ENCODE measurements around the gene TMUB1.

DNA sequence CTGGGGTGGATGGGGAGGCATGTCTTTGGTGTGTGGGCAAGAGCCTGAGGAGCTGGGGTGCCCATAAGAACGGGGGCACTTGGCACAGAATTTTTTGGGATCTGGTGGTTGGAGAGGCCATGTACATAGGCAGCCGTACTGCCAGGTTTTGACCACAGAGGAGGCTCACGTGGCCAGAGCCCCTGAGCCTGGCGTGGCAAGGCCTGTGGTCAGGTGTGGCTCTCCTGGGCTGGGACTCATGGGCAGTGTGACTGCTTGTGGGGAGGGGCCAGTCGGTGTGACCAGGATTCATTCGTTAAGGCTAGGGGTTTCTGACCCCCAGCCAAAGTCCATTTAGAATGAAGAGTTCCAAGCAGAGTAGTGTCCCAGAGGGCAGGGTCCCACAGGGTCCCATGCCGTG lies 41.2 kb upstream of the TMUB1 start:
- TF ChIP-seq, protein P1, sequence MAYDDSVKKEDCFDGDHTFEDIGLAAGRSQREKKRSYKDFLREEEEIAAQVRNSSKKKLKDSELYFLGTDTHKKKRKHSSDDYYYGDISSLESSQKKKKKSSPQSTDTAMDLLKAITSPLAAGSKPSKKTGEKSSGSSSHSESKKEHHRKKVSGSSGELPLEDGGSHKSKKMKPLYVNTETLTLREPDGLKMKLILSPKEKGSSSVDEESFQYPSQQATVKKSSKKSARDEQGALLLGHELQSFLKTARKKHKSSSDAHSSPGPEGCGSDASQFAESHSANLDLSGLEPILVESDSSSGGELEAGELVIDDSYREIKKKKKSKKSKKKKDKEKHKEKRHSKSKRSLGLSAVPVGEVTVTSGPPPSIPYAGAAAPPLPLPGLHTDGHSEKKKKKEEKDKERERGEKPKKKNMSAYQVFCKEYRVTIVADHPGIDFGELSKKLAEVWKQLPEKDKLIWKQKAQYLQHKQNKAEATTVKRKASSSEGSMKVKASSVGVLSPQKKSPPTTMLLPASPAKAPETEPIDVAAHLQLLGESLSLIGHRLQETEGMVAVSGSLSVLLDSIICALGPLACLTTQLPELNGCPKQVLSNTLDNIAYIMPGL (CRISPR knock-in tag; IDR thresholded peaks at IDR 0.05; ENCODE audit: borderline replicate concordance): no peak
- no peak for TF ChIP-seq HDAC2 (IDR thresholded peaks at IDR 0.05)
- TF ChIP-seq, protein P2, sequence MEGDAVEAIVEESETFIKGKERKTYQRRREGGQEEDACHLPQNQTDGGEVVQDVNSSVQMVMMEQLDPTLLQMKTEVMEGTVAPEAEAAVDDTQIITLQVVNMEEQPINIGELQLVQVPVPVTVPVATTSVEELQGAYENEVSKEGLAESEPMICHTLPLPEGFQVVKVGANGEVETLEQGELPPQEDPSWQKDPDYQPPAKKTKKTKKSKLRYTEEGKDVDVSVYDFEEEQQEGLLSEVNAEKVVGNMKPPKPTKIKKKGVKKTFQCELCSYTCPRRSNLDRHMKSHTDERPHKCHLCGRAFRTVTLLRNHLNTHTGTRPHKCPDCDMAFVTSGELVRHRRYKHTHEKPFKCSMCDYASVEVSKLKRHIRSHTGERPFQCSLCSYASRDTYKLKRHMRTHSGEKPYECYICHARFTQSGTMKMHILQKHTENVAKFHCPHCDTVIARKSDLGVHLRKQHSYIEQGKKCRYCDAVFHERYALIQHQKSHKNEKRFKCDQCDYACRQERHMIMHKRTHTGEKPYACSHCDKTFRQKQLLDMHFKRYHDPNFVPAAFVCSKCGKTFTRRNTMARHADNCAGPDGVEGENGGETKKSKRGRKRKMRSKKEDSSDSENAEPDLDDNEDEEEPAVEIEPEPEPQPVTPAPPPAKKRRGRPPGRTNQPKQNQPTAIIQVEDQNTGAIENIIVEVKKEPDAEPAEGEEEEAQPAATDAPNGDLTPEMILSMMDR (IDR thresholded peaks at IDR 0.05): no peak
- TF ChIP-seq EP300 (IDR thresholded peaks at IDR 0.05): no peak
- no peak for TF ChIP-seq POLR2A (IDR thresholded peaks at IDR 0.05; ENCODE audit: low read length)
- no peak for TF ChIP-seq SMC3 (IDR thresholded peaks at IDR 0.05)
- TF ChIP-seq JUNB (IDR thresholded peaks at IDR 0.05): no peak
- TF ChIP-seq POLR2AphosphoS2 (conservative IDR thresholded peaks at IDR 0.05; ENCODE audit: low read length): no peak
- no peak for TF ChIP-seq RNF2 (IDR thresholded peaks at IDR 0.05; ENCODE audit: borderline replicate concordance, low read depth)
- TF ChIP-seq, protein P3, sequence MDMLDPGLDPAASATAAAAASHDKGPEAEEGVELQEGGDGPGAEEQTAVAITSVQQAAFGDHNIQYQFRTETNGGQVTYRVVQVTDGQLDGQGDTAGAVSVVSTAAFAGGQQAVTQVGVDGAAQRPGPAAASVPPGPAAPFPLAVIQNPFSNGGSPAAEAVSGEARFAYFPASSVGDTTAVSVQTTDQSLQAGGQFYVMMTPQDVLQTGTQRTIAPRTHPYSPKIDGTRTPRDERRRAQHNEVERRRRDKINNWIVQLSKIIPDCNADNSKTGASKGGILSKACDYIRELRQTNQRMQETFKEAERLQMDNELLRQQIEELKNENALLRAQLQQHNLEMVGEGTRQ (IDR thresholded peaks at IDR 0.05): no peak
- no peak for TF ChIP-seq ZFP36 (IDR thresholded peaks at IDR 0.05; ENCODE audit: borderline replicate concordance, partially characterized antibody)
- TF ChIP-seq, protein P4, sequence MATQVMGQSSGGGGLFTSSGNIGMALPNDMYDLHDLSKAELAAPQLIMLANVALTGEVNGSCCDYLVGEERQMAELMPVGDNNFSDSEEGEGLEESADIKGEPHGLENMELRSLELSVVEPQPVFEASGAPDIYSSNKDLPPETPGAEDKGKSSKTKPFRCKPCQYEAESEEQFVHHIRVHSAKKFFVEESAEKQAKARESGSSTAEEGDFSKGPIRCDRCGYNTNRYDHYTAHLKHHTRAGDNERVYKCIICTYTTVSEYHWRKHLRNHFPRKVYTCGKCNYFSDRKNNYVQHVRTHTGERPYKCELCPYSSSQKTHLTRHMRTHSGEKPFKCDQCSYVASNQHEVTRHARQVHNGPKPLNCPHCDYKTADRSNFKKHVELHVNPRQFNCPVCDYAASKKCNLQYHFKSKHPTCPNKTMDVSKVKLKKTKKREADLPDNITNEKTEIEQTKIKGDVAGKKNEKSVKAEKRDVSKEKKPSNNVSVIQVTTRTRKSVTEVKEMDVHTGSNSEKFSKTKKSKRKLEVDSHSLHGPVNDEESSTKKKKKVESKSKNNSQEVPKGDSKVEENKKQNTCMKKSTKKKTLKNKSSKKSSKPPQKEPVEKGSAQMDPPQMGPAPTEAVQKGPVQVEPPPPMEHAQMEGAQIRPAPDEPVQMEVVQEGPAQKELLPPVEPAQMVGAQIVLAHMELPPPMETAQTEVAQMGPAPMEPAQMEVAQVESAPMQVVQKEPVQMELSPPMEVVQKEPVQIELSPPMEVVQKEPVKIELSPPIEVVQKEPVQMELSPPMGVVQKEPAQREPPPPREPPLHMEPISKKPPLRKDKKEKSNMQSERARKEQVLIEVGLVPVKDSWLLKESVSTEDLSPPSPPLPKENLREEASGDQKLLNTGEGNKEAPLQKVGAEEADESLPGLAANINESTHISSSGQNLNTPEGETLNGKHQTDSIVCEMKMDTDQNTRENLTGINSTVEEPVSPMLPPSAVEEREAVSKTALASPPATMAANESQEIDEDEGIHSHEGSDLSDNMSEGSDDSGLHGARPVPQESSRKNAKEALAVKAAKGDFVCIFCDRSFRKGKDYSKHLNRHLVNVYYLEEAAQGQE (IDR thresholded peaks at IDR 0.05): no peak
